ENCODE data around the gene VTI1A. TPM values are rescaled to one million over a fixed set of nuclear protein-coding genes. Genes with fewer than 3 reads are reported as not detected.

Gene VTI1A
- total and polyA plus RNA-seq, 9 donors: 8.8 to 23.5 (median 13.4) TPM

GRCh38 chr10:112779025-112779770 is 332.2 kb downstream of the VTI1A start:
- Histone ChIP-seq H3K4me3 (ENCODE audit: low read length) (no peak overlapping the region), H3K27me3 (ENCODE audit: control insufficient read depth, insufficient read depth, low read length) (no peaks in the 10 kb centered on the region), H3K36me3 (ENCODE audit: control insufficient read depth, insufficient read depth, low read length) (no peaks in the 10 kb centered on the region), H3K27ac (ENCODE audit: low read length) (no peak overlapping the region), H3K4me1 (ENCODE audit: control insufficient read depth, insufficient read depth, low read length) (peaks cover 26% of the 10 kb centered on the region), H3K9me3 (replicated peaks; ENCODE audit: control insufficient read depth, low read depth, low read length) (no peaks in the 10 kb centered on the region)
- peak; percentile 65 for DNase-seq
- WGBS (ENCODE audit: insufficient coverage): no CpG with 5 or more reads among the region's 7 CpGs

- peak overlapping the region; percentile 88 for H3K27ac ChIP-seq (ENCODE audit: low read length)
- no peaks in the 10 kb centered on the region for H3K36me3 ChIP-seq (ENCODE audit: control insufficient read depth, insufficient read depth, low read length)
- WGBS (ENCODE audit: insufficient coverage): 40% methylated on average over 15 of the region's 18 CpGs
- H3K4me3 ChIP-seq (ENCODE audit: low read length): no peak overlapping the region
- peaks cover 26% of the 10 kb centered on the region for H3K4me1 ChIP-seq (ENCODE audit: control insufficient read depth, insufficient read depth, low read length)
- H3K27me3 ChIP-seq (ENCODE audit: control insufficient read depth, insufficient read depth, low read length): no peaks in the 10 kb centered on the region
- DNase-seq: peak; percentile 98
- H3K9me3 ChIP-seq (replicated peaks; ENCODE audit: control insufficient read depth, low read depth, low read length): no peaks in the 10 kb centered on the region
Measured at GRCh38 chr10:112782200-112782907, 335.3 kb downstream of the VTI1A start.

GRCh38 chr10:112783351-112784021 is 336.5 kb downstream of the VTI1A start:
- H3K27ac ChIP-seq (ENCODE audit: low read length): peak overlapping the region; percentile 88
- peaks cover 26% of the 10 kb centered on the region for H3K4me1 ChIP-seq (ENCODE audit: control insufficient read depth, insufficient read depth, low read length)
- no peak overlapping the region for H3K4me3 ChIP-seq (ENCODE audit: low read length)
- H3K27me3 ChIP-seq (ENCODE audit: control insufficient read depth, insufficient read depth, low read length): no peaks in the 10 kb centered on the region
- H3K9me3 ChIP-seq (replicated peaks; ENCODE audit: control insufficient read depth, low read depth, low read length): no peaks in the 10 kb centered on the region
- peak; percentile 69 for DNase-seq
- no peaks in the 10 kb centered on the region for H3K36me3 ChIP-seq (ENCODE audit: control insufficient read depth, insufficient read depth, low read length)
- 29% methylated on average over 1 of the region's 14 CpGs for WGBS (ENCODE audit: insufficient coverage)

- peak; percentile 60 for DNase-seq
- no peaks in the 10 kb centered on the region for H3K27me3 ChIP-seq (ENCODE audit: control insufficient read depth, insufficient read depth, low read length)
- peaks cover 26% of the 10 kb centered on the region for H3K4me1 ChIP-seq (ENCODE audit: control insufficient read depth, insufficient read depth, low read length)
- peak overlapping the region; percentile 72 for H3K27ac ChIP-seq (ENCODE audit: low read length)
- H3K4me3 ChIP-seq (ENCODE audit: low read length): no peak overlapping the region
- WGBS (ENCODE audit: insufficient coverage): no CpG with 5 or more reads among the region's 8 CpGs
- no peaks in the 10 kb centered on the region for H3K36me3 ChIP-seq (ENCODE audit: control insufficient read depth, insufficient read depth, low read length)
- H3K9me3 ChIP-seq (replicated peaks; ENCODE audit: control insufficient read depth, low read depth, low read length): no peaks in the 10 kb centered on the region
Measured at GRCh38 chr10:112784022-112784461, 337.0 kb downstream of the VTI1A start.

- H3K4me3 ChIP-seq (ENCODE audit: low read length): no peak overlapping the region
- peak overlapping the region; percentile 44 for H3K27ac ChIP-seq (ENCODE audit: low read length)
- H3K36me3 ChIP-seq (ENCODE audit: control insufficient read depth, insufficient read depth, low read length): no peaks in the 10 kb centered on the region
- H3K4me1 ChIP-seq (ENCODE audit: control insufficient read depth, insufficient read depth, low read length): peaks cover 26% of the 10 kb centered on the region
- H3K27me3 ChIP-seq (ENCODE audit: control insufficient read depth, insufficient read depth, low read length): no peaks in the 10 kb centered on the region
- peaks cover 4% of the 10 kb centered on the region for H3K9me3 ChIP-seq (replicated peaks; ENCODE audit: control insufficient read depth, low read depth, low read length)
- DNase-seq: no peak
Measured at GRCh38 chr10:112785089-112785488, 338.1 kb downstream of the VTI1A start.

GRCh38 chr10:112789248-112789647 is 342.2 kb downstream of the VTI1A start:
- Histone ChIP-seq H3K36me3 (ENCODE audit: control insufficient read depth, insufficient read depth, low read length) (no peaks in the 10 kb centered on the region), H3K27me3 (ENCODE audit: control insufficient read depth, insufficient read depth, low read length) (no peaks in the 10 kb centered on the region), H3K9me3 (replicated peaks; ENCODE audit: control insufficient read depth, low read depth, low read length) (peaks cover 4% of the 10 kb centered on the region), H3K4me1 (ENCODE audit: control insufficient read depth, insufficient read depth, low read length) (peaks cover 13% of the 10 kb centered on the region), H3K27ac (ENCODE audit: low read length) (no peak overlapping the region), H3K4me3 (ENCODE audit: low read length) (no peak overlapping the region)
- DNase-seq: no peak

GRCh38 chr10:112790030-112790429 is 343.0 kb downstream of the VTI1A start:
- peaks cover 10% of the 10 kb centered on the region for H3K4me1 ChIP-seq (ENCODE audit: control insufficient read depth, insufficient read depth, low read length)
- no peaks in the 10 kb centered on the region for H3K27me3 ChIP-seq (ENCODE audit: control insufficient read depth, insufficient read depth, low read length)
- H3K27ac ChIP-seq (ENCODE audit: low read length): no peak overlapping the region
- WGBS (ENCODE audit: insufficient coverage): no CpG with 5 or more reads among the region's 1 CpG
- H3K4me3 ChIP-seq (ENCODE audit: low read length): no peak overlapping the region
- DNase-seq: no peak
- no peaks in the 10 kb centered on the region for H3K36me3 ChIP-seq (ENCODE audit: control insufficient read depth, insufficient read depth, low read length)
- peaks cover 4% of the 10 kb centered on the region for H3K9me3 ChIP-seq (replicated peaks; ENCODE audit: control insufficient read depth, low read depth, low read length)

- DNase-seq: no peak
- peaks cover 4% of the 10 kb centered on the region for H3K9me3 ChIP-seq (replicated peaks; ENCODE audit: control insufficient read depth, low read depth, low read length)
- H3K4me1 ChIP-seq (ENCODE audit: control insufficient read depth, insufficient read depth, low read length): peaks cover 9% of the 10 kb centered on the region
- H3K36me3 ChIP-seq (ENCODE audit: control insufficient read depth, insufficient read depth, low read length): no peaks in the 10 kb centered on the region
- no peaks in the 10 kb centered on the region for H3K27me3 ChIP-seq (ENCODE audit: control insufficient read depth, insufficient read depth, low read length)
- WGBS (ENCODE audit: insufficient coverage): 87% methylated on average over 3 of the region's 4 CpGs
- H3K4me3 ChIP-seq (ENCODE audit: low read length): no peak overlapping the region
- no peak overlapping the region for H3K27ac ChIP-seq (ENCODE audit: low read length)
Measured at GRCh38 chr10:112790921-112791320, 343.9 kb downstream of the VTI1A start.

- Histone ChIP-seq H3K4me3 (ENCODE audit: low read length) (no peak overlapping the region), H3K4me1 (ENCODE audit: control insufficient read depth, insufficient read depth, low read length) (peaks cover 9% of the 10 kb centered on the region), H3K36me3 (ENCODE audit: control insufficient read depth, insufficient read depth, low read length) (no peaks in the 10 kb centered on the region), H3K27me3 (ENCODE audit: control insufficient read depth, insufficient read depth, low read length) (no peaks in the 10 kb centered on the region), H3K27ac (ENCODE audit: low read length) (no peak overlapping the region), H3K9me3 (replicated peaks; ENCODE audit: control insufficient read depth, low read depth, low read length) (peaks cover 4% of the 10 kb centered on the region)
- peak; percentile 37 for DNase-seq
- no CpG with 5 or more reads among the region's 2 CpGs for WGBS (ENCODE audit: insufficient coverage)
Measured at GRCh38 chr10:112791447-112791846, 344.4 kb downstream of the VTI1A start.

GRCh38 chr10:112792487-112793201 is 345.6 kb downstream of the VTI1A start:
- no peaks in the 10 kb centered on the region for H3K36me3 ChIP-seq (ENCODE audit: control insufficient read depth, insufficient read depth, low read length)
- 19% methylated on average over 4 of the region's 14 CpGs for WGBS (ENCODE audit: insufficient coverage)
- DNase-seq: peak; percentile 87
- no peaks in the 10 kb centered on the region for H3K27me3 ChIP-seq (ENCODE audit: control insufficient read depth, insufficient read depth, low read length)
- H3K27ac ChIP-seq (ENCODE audit: low read length): peak overlapping the region; percentile 70
- H3K4me1 ChIP-seq (ENCODE audit: control insufficient read depth, insufficient read depth, low read length): peaks cover 9% of the 10 kb centered on the region
- no peak overlapping the region for H3K4me3 ChIP-seq (ENCODE audit: low read length)
- peaks cover 4% of the 10 kb centered on the region for H3K9me3 ChIP-seq (replicated peaks; ENCODE audit: control insufficient read depth, low read depth, low read length)
